Measurements from ENCODE around the gene C2CD2.
"Not testable (repeated sequence)": the region's sequence is repeated elsewhere in the genome, so short reads cannot be mapped to it uniquely, and the experiment has no call there.

Gene C2CD2

GRCh38 chr21:41954654-41955499 is 1.1 kb upstream of the C2CD2 start:
- Histone ChIP-seq H3K36me3 (ENCODE audit: control insufficient read depth, insufficient read depth, low read length) (no peaks in the 10 kb centered on the region), H3K9ac (ENCODE audit: low read depth, low read length) (no peak overlapping the region), H3K4me3 (ENCODE audit: low read depth, low read length) (no peak overlapping the region), H3K9me3 (ENCODE audit: control insufficient read depth, insufficient read depth, low read length) (no peaks in the 10 kb centered on the region), H3K27me3 (ENCODE audit: control insufficient read depth, insufficient read depth, low read length) (peaks cover 12% of the 10 kb centered on the region), H3K4me1 (ENCODE audit: control insufficient read depth, insufficient read depth, low read length) (peaks cover 15% of the 10 kb centered on the region)

DNA sequence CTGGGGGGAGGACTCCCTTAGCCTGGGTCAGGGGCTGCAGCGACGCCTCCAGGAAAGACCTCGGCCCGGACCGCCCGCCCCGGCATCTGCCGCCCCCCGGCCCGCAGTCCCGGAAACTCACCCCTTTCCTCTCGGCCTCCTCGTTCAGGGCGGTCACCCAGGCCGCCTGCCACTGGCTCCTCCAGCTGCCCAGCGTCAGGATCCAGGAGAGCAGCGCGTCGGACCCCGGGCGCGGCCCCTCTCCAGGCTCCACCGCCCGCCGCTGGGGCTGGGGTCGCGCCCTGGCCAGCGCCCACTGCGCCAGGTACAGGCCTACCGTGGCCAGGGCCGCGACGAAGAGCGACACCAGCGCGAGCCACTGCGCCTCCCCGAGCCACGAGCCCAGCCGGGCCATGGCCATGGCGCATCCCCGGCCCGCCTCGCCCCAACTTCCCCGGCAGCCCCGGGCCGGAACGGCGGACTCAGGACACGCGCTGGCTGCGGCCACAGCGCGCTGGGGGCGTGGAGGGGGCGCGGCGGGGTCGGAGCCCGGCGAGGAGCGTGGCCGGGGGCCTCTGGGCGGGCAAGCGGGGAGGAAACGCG is 478 bp downstream of the C2CD2 start:
- no peaks in the 10 kb centered on the region for H3K9me3 ChIP-seq (ENCODE audit: control insufficient read depth, insufficient read depth, low read length)
- peaks cover 12% of the 10 kb centered on the region for H3K27me3 ChIP-seq (ENCODE audit: control insufficient read depth, insufficient read depth, low read length)
- H3K4me3 ChIP-seq (ENCODE audit: low read depth, low read length): peak overlapping the region; percentile 47
- no peaks in the 10 kb centered on the region for H3K36me3 ChIP-seq (ENCODE audit: control insufficient read depth, insufficient read depth, low read length)
- H3K4me1 ChIP-seq (ENCODE audit: control insufficient read depth, insufficient read depth, low read length): peaks cover 15% of the 10 kb centered on the region
- H3K9ac ChIP-seq (ENCODE audit: low read depth, low read length): no peak overlapping the region

GRCh38 chr21:41952568-41953248 is 1.1 kb downstream of the C2CD2 start:
- Histone ChIP-seq H3K9ac (ENCODE audit: low read depth, low read length) (no peak overlapping the region), H3K9me3 (ENCODE audit: control insufficient read depth, insufficient read depth, low read length) (no peaks in the 10 kb centered on the region), H3K36me3 (ENCODE audit: control insufficient read depth, insufficient read depth, low read length) (no peaks in the 10 kb centered on the region), H3K4me1 (ENCODE audit: control insufficient read depth, insufficient read depth, low read length) (peaks cover 15% of the 10 kb centered on the region), H3K4me3 (ENCODE audit: low read depth, low read length) (peak overlapping the region; percentile 47), H3K27me3 (ENCODE audit: control insufficient read depth, insufficient read depth, low read length) (peaks cover 12% of the 10 kb centered on the region)

GRCh38 chr21:41951876-41952567 is 1.8 kb downstream of the C2CD2 start:
- Histone ChIP-seq H3K9me3 (ENCODE audit: control insufficient read depth, insufficient read depth, low read length) (no peaks in the 10 kb centered on the region), H3K27me3 (ENCODE audit: control insufficient read depth, insufficient read depth, low read length) (peaks cover 12% of the 10 kb centered on the region), H3K4me3 (ENCODE audit: low read depth, low read length) (no peak overlapping the region), H3K4me1 (ENCODE audit: control insufficient read depth, insufficient read depth, low read length) (peaks cover 15% of the 10 kb centered on the region), H3K9ac (ENCODE audit: low read depth, low read length) (no peak overlapping the region), H3K36me3 (ENCODE audit: control insufficient read depth, insufficient read depth, low read length) (no peaks in the 10 kb centered on the region)

DNA sequence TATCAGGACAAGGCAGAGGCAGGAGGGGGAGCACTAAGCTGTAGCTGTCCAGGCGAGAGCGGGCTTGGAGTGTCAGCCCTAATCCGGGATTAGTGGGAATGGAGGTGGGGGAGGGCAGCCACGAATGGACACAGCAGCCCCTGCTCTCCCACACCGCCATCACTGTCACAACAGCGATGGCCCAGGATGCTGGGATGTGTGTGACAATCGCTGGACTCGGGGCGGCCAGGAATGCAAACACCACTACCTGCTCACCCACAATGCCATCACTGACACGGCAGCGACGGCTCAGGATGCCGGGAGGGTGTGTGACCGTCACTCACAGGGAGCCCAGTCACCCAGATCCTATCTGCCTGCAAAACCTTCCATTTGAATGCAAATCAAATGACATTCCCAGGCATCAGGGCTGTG is 2.9 kb downstream of the C2CD2 start:
- H3K9ac ChIP-seq (ENCODE audit: low read depth, low read length): no peak overlapping the region
- no peaks in the 10 kb centered on the region for H3K9me3 ChIP-seq (ENCODE audit: control insufficient read depth, insufficient read depth, low read length)
- H3K4me1 ChIP-seq (ENCODE audit: control insufficient read depth, insufficient read depth, low read length): peaks cover 15% of the 10 kb centered on the region
- H3K27me3 ChIP-seq (ENCODE audit: control insufficient read depth, insufficient read depth, low read length): peaks cover 12% of the 10 kb centered on the region
- no peaks in the 10 kb centered on the region for H3K36me3 ChIP-seq (ENCODE audit: control insufficient read depth, insufficient read depth, low read length)
- peak overlapping the region; percentile 27 for H3K4me3 ChIP-seq (ENCODE audit: low read depth, low read length)

DNA sequence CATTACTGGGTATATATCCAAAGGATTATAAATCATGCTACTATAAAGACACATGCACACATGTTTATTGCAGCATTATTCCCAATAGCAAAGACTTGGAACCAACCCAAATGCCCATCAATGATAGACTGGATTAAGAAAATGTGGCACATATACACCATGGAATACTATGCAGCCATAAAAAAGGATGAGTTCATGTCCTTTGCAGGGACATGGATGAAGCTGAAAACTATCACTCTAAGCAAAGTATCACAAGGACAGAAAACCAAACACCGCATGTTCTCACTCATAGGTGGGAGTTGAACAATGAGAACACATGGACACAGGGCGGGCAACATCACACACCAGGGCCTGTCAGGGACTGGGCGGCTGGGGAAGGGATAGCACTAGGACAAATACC is 4.2 kb downstream of the C2CD2 start:
- peaks cover 15% of the 10 kb centered on the region for H3K4me1 ChIP-seq (ENCODE audit: control insufficient read depth, insufficient read depth, low read length)
- H3K36me3 ChIP-seq (ENCODE audit: control insufficient read depth, insufficient read depth, low read length); H3K9ac ChIP-seq (ENCODE audit: low read depth, low read length); H3K4me3 ChIP-seq (ENCODE audit: low read depth, low read length); H3K9me3 ChIP-seq (ENCODE audit: control insufficient read depth, insufficient read depth, low read length): not testable (repeated sequence)
- peaks cover 12% of the 10 kb centered on the region for H3K27me3 ChIP-seq (ENCODE audit: control insufficient read depth, insufficient read depth, low read length)

DNA sequence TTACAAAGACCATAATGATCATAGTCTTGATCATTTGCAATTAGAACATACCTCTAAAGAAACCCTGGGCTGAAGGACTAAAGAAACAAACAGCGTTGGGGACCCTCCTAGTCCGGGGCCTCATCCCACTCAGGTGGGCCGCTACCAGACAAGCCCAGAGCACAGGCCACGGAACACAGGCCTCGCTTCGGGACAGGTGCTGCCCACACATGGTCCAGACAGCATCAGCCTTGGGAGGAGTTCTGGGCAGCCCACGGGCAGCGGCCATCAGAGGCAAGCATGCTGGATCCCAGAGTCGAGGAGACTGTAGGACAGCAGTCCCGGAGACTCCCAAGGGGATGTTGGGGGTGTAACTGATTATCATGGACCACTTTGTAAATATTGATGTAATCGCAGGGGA is 4.9 kb downstream of the C2CD2 start:
- no peak overlapping the region for H3K4me3 ChIP-seq (ENCODE audit: low read depth, low read length)
- H3K9ac ChIP-seq (ENCODE audit: low read depth, low read length): no peak overlapping the region
- peaks cover 12% of the 10 kb centered on the region for H3K27me3 ChIP-seq (ENCODE audit: control insufficient read depth, insufficient read depth, low read length)
- H3K9me3 ChIP-seq (ENCODE audit: control insufficient read depth, insufficient read depth, low read length): no peaks in the 10 kb centered on the region
- peaks cover 15% of the 10 kb centered on the region for H3K4me1 ChIP-seq (ENCODE audit: control insufficient read depth, insufficient read depth, low read length)
- H3K36me3 ChIP-seq (ENCODE audit: control insufficient read depth, insufficient read depth, low read length): no peaks in the 10 kb centered on the region

DNA sequence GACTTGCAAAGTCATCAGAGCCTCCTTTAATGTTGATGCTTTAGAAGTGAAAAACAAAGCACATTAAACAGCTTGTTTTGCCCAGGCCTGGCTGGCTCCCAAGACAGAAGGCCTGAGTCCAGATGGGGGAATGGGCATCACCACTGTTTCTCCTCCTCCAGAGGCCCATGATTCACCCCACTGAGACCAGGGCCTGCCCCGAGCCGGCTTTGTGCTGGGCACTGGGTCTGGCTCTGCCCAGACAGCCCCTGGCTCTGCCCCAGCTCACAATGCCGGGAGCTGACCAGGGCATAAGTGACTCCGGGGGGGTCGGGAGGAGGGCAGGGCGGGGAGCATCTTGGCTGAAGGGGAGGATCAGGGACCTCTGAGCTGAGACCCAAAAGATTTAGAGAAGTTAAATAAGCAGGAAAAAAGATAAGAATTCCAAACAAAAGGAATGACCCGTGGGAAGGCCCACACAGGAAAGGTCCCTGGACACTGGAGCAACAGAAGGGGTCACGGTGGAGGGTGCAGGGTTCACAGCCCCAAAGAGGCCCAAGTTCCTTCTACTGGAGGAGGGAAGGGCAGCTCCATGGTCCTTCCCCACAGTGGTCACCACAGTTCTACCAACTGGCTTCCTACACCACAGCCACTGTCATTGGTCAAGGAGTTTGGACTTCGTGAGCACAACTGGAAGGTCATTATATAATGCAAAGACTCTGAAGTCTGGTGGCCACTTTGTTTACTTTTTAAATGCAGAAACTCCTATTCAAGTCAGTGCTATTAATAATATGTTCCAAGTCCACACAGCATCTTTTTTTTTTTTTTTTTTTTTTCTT is 5.5 kb downstream of the C2CD2 start:
- Histone ChIP-seq H3K9me3 (ENCODE audit: control insufficient read depth, insufficient read depth, low read length) (no peaks in the 10 kb centered on the region), H3K4me3 (ENCODE audit: low read depth, low read length) (no peak overlapping the region), H3K36me3 (ENCODE audit: control insufficient read depth, insufficient read depth, low read length) (no peaks in the 10 kb centered on the region), H3K9ac (ENCODE audit: low read depth, low read length) (no peak overlapping the region), H3K4me1 (ENCODE audit: control insufficient read depth, insufficient read depth, low read length) (peaks cover 15% of the 10 kb centered on the region), H3K27me3 (ENCODE audit: control insufficient read depth, insufficient read depth, low read length) (peaks cover 12% of the 10 kb centered on the region)

DNA sequence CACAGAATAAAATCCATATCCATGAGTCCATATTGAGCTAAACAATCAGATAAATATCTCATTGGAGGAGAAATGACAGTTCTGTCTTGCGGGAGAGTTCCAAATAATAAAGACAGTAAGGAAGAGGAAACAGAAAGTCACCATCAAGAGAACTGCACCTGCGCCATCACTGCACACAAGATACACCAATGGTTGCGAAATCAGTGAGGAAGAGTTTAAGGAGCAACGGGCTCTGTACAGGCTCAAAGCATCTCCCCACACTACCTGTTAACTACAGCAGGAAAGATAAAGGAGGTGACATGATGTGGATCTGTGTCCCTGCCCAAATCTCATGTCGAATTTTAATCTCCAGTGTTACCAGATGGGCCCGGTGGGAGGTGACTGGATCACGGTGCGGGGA is 7.8 kb downstream of the C2CD2 start:
- H3K27me3 ChIP-seq (ENCODE audit: control insufficient read depth, insufficient read depth, low read length): no peaks in the 10 kb centered on the region
- H3K36me3 ChIP-seq (ENCODE audit: control insufficient read depth, insufficient read depth, low read length): no peaks in the 10 kb centered on the region
- H3K4me1 ChIP-seq (ENCODE audit: control insufficient read depth, insufficient read depth, low read length): peaks cover 6% of the 10 kb centered on the region
- no peak overlapping the region for H3K4me3 ChIP-seq (ENCODE audit: low read depth, low read length)
- no peak overlapping the region for H3K9ac ChIP-seq (ENCODE audit: low read depth, low read length)
- no peaks in the 10 kb centered on the region for H3K9me3 ChIP-seq (ENCODE audit: control insufficient read depth, insufficient read depth, low read length)

GRCh38 chr21:41943851-41944250 is 10.0 kb downstream of the C2CD2 start:
- H3K36me3 ChIP-seq (ENCODE audit: control insufficient read depth, insufficient read depth, low read length): no peaks in the 10 kb centered on the region
- no peaks in the 10 kb centered on the region for H3K27me3 ChIP-seq (ENCODE audit: control insufficient read depth, insufficient read depth, low read length)
- no peaks in the 10 kb centered on the region for H3K4me1 ChIP-seq (ENCODE audit: control insufficient read depth, insufficient read depth, low read length)
- no peak overlapping the region for H3K4me3 ChIP-seq (ENCODE audit: low read depth, low read length)
- H3K9me3 ChIP-seq (ENCODE audit: control insufficient read depth, insufficient read depth, low read length): no peaks in the 10 kb centered on the region
- H3K9ac ChIP-seq (ENCODE audit: low read depth, low read length): no peak overlapping the region

DNA sequence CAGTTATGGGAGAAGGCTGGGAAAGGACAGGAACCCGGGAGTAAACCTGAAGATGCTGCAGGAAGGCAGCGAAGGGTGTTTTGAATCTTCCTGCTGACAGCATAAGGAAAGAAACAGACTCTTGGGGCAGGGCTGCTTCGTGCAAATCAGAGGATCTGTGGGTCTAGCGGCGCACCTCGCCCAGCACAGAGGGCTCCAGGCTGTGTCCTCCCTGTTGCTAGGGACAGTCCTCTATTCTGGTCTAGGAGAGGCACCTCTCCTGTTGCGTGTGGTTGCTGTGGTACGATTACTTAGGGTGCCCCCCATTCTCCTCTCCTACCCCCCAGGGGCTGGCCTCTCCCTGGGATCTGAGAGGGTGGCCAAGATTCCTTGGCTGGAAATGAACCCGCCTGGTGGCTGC is 11.4 kb downstream of the C2CD2 start:
- Histone ChIP-seq H3K4me3 (ENCODE audit: low read depth, low read length) (no peak overlapping the region), H3K9ac (ENCODE audit: low read depth, low read length) (peak overlapping the region; percentile 8), H3K36me3 (ENCODE audit: control insufficient read depth, insufficient read depth, low read length) (no peaks in the 10 kb centered on the region), H3K9me3 (ENCODE audit: control insufficient read depth, insufficient read depth, low read length) (no peaks in the 10 kb centered on the region), H3K27me3 (ENCODE audit: control insufficient read depth, insufficient read depth, low read length) (no peaks in the 10 kb centered on the region), H3K4me1 (ENCODE audit: control insufficient read depth, insufficient read depth, low read length) (no peaks in the 10 kb centered on the region)
